Type B pancreatic cell (in vitro differentiated cells): ENCODE data around the gene DNAAF1. TPM values are rescaled to one million over a fixed set of nuclear protein-coding genes. Genes with fewer than 3 reads are reported as not detected.
A peak's percentile ranks its signal among the peaks of the same experiment; 100 is the strongest.

Experiments used
- DNase-seq: peaks from one replicate; pipeline ENCODE4 v3.0.0; 2021; ENCODE audit warnings: mixed read lengths; ENCODE audit not compliant: unreplicated experiment; ENCODE audit errors: extremely low spot score
- H3K27ac Mint-ChIP-seq: 2 replicates; pipeline ENCODE4 v1.8.0; 2021; ENCODE audit warnings: mild to moderate bottlenecking, mixed read lengths
- H3K27me3 Mint-ChIP-seq: 2 replicates; pipeline ENCODE4 v1.8.0; 2021; ENCODE audit warnings: mixed read lengths
- H3K36me3 Mint-ChIP-seq: 2 replicates; pipeline ENCODE4 v1.8.0; 2021; ENCODE audit warnings: mixed read lengths
- H3K4me1 Mint-ChIP-seq: one replicate; pipeline ENCODE4 v1.8.0; 2021; ENCODE audit warnings: mixed read lengths; ENCODE audit not compliant: unreplicated experiment
- H3K4me3 Mint-ChIP-seq: 2 replicates; pipeline ENCODE4 v1.8.0; 2021; ENCODE audit warnings: mild to moderate bottlenecking, mixed read lengths
- H3K9me3 Mint-ChIP-seq: 2 replicates; pipeline ENCODE4 v1.8.0; 2021; ENCODE audit warnings: mixed read lengths
- CTCF ChIP-seq: fragments of 200-600 bp; sonication (generic); conservative IDR thresholded peaks from 2 replicates; pipeline ENCODE4 v1.5.0; 2021; ENCODE audit warnings: antibody characterized with exemption, mild to moderate bottlenecking
- total RNA-seq: library from RNA; stranded (reverse); gene quantifications from 2 replicates; pipeline ENCODE4 v1.2.1, GENCODE V29; 2021; ENCODE audit warnings: low replicate concordance

Gene DNAAF1
- total RNA-seq, 1 donor from 2014 or later = 3.2 TPM

- no peak for TF ChIP-seq CTCF
- no peaks in the 10 kb centered on the region for H3K9me3 Mint-ChIP-seq
Observed at GRCh38 chr16:84194018-84194417, 48.9 kb downstream of the DNAAF1 start.

GRCh38 chr16:84194470-84195200, 49.5 kb downstream of the DNAAF1 start:
- Mint-ChIP-seq H3K9me3 (no peaks in the 10 kb centered on the region), H3K36me3 (no peaks in the 10 kb centered on the region), H3K27ac (no peak overlapping the region), H3K4me1 (peaks cover 14% of the 10 kb centered on the region), H3K4me3 (no peak overlapping the region), H3K27me3 (no peaks in the 10 kb centered on the region)
- no peak for TF ChIP-seq CTCF
- DNase-seq = no peak

More at GRCh38 chr16:84194018-84194417, 48.9 kb downstream of the DNAAF1 start:
- H3K36me3 Mint-ChIP-seq = no peaks in the 10 kb centered on the region
- no peak overlapping the region for H3K27ac Mint-ChIP-seq
- no peak for DNase-seq
- H3K4me1 Mint-ChIP-seq = peaks cover 13% of the 10 kb centered on the region
- H3K4me3 Mint-ChIP-seq = no peak overlapping the region
- no peaks in the 10 kb centered on the region for H3K27me3 Mint-ChIP-seq

- Mint-ChIP-seq H3K27me3 (no peaks in the 10 kb centered on the region), H3K4me1 (peaks cover 14% of the 10 kb centered on the region), H3K4me3 (no peak overlapping the region), H3K9me3 (no peaks in the 10 kb centered on the region), H3K36me3 (no peaks in the 10 kb centered on the region), H3K27ac (no peak overlapping the region)
- no peak for TF ChIP-seq CTCF
- no peak for DNase-seq
Observed at GRCh38 chr16:84195201-84196093, 50.3 kb downstream of the DNAAF1 start.

GRCh38 chr16:84196101-84196500, 51.0 kb downstream of the DNAAF1 start:
- H3K36me3 Mint-ChIP-seq = no peaks in the 10 kb centered on the region
- no peak overlapping the region for H3K4me3 Mint-ChIP-seq
- no peak for TF ChIP-seq CTCF
- H3K4me1 Mint-ChIP-seq = peaks cover 14% of the 10 kb centered on the region
- H3K27me3 Mint-ChIP-seq = no peaks in the 10 kb centered on the region
- no peak for DNase-seq
- H3K9me3 Mint-ChIP-seq = no peaks in the 10 kb centered on the region
- no peak overlapping the region for H3K27ac Mint-ChIP-seq

GRCh38 chr16:84196727-84197394, 51.8 kb downstream of the DNAAF1 start:
- H3K27ac Mint-ChIP-seq = peak overlapping the region; percentile 82
- H3K27me3 Mint-ChIP-seq = no peaks in the 10 kb centered on the region
- TF ChIP-seq CTCF = no peak
- no peaks in the 10 kb centered on the region for H3K36me3 Mint-ChIP-seq
- no peaks in the 10 kb centered on the region for H3K9me3 Mint-ChIP-seq
- no peak for DNase-seq
- H3K4me1 Mint-ChIP-seq = peaks cover 14% of the 10 kb centered on the region
- H3K4me3 Mint-ChIP-seq = peak overlapping the region; percentile 70
